HepG2 (cell line): ENCODE measurements around the gene KATNAL2. TPM values are rescaled to one million over a fixed set of nuclear protein-coding genes. Genes with fewer than 3 reads are reported as not detected.

Source experiments
- ATAC-seq: fragments of 200-7000 bp; cut with Tn5 transposase; 3 replicates; pipeline ENCODE4 v1.9.1; 2020; ENCODE audit warnings: mild to moderate bottlenecking, moderate library complexity
- BruUV-seq: library from RNA; stranded (reverse); fragments of 400-500 nt; replicated peaks from 2 replicates; lab custom pipeline; 2021; lab: Mats Ljungman, UMichigan
- CTCF ChIA-PET: fragments of 300-600 bp; formaldehyde crosslinking; extraction: SDS; loops from one replicate; lab custom pipeline; 2021; ENCODE audit warnings: low total read pairs, inconsistent platforms, low intra/inter-chr PET ratio; lab: Yijun Ruan, JAX
- POLR2A ChIA-PET: fragments of 350-600 bp; sonication (Branson Sonifier 250); formaldehyde crosslinking; loops from one replicate; lab custom pipeline; 2020; ENCODE audit warnings: antibody characterized with exemption, inconsistent platforms; lab: Yijun Ruan, JAX
- DNase-seq: peaks from one replicate; pipeline ENCODE4 v3.0.0-alpha.2; 2015; ENCODE audit warnings: low spot score
- FAIRE-seq: peaks from 3 replicates; lab custom pipeline; 2011; peaks lifted over from hg19 to GRCh38; lab: Jason Lieb, UNC
- H2AFZ ChIP-seq: one replicate; pipeline ENCODE4 v1.6.1; 2011; ENCODE audit warnings: low read length, inconsistent platforms
- H3K27ac ChIP-seq: fragments of 300-600 bp; 3 replicates; pipeline ENCODE4 v1.8.0; 2011; ENCODE audit warnings: mixed run types, mild to moderate bottlenecking, mixed read lengths, low read length, inconsistent platforms; ENCODE audit not compliant: insufficient read depth; ENCODE audit errors: extremely low read length
- H3K27me3 ChIP-seq, 2 experiments: fragments of 200-600 bp in 1 of 2; 2 replicates in 1 of 2; 3 replicates in 1 of 2; pipeline versions ENCODE4 v1.6.0 to v1.8.0; 2011; ENCODE audit warnings: low read length in 2 of 2, mild to moderate bottlenecking in 2 of 2, moderate library complexity in 2 of 2, inconsistent platforms in 1 of 2; ENCODE audit not compliant: insufficient read depth in 2 of 2, control insufficient read depth in 1 of 2
- H3K36me3 ChIP-seq, 2 experiments: fragments of 200-600 bp in 1 of 2; replicated peaks in 1 of 2; 2 replicates in 1 of 2; 3 replicates in 1 of 2; pipeline versions ENCODE4 v1.5.1 to v1.8.0; 2011; ENCODE audit warnings: low read length in 2 of 2, inconsistent platforms in 1 of 2; ENCODE audit not compliant: insufficient read depth in 2 of 2, control insufficient read depth in 1 of 2
- H3K4me1 ChIP-seq: 2 replicates; pipeline ENCODE4 v1.5.1; 2012; ENCODE audit warnings: low read length, inconsistent platforms; ENCODE audit not compliant: insufficient read depth
- H3K4me2 ChIP-seq: 2 replicates; pipeline ENCODE4 v1.6.0; 2011; ENCODE audit warnings: low read depth, low read length, inconsistent platforms
- H3K4me3 ChIP-seq, 3 experiments: fragments of 200-600 bp in 1 of 3; sonication (generic), shearing (Covaris generic) in 1 of 3; replicated peaks in 1 of 3; 2 replicates each; pipeline ENCODE4 v1.5.1; 2011 to 2016; ENCODE audit warnings: low read length in 3 of 3, inconsistent platforms in 2 of 3, low read depth in 2 of 3, mild to moderate bottlenecking in 2 of 3, control low read depth in 1 of 3, mixed read lengths in 1 of 3; ENCODE audit not compliant: insufficient read depth in 1 of 3
- H3K79me2 ChIP-seq: one replicate; pipeline ENCODE4 v1.6.1; 2011; ENCODE audit warnings: low read length, inconsistent platforms; ENCODE audit not compliant: insufficient read depth
- H3K9ac ChIP-seq: 2 replicates; pipeline ENCODE4 v1.6.0; 2011; ENCODE audit warnings: mild to moderate bottlenecking, low read depth, low read length, inconsistent platforms; ENCODE audit not compliant: insufficient read depth
- H3K9me3 ChIP-seq: 2 replicates; pipeline ENCODE4 v1.5.1; 2012; ENCODE audit warnings: mild to moderate bottlenecking, low read length
- H4K20me1 ChIP-seq: 2 replicates; pipeline ENCODE4 v1.6.0; 2011; ENCODE audit warnings: inconsistent platforms, mild to moderate bottlenecking, low read length, moderate library complexity; ENCODE audit not compliant: insufficient read depth
- HNRNPLL ChIP-seq: fragments of 200-400 bp; formaldehyde crosslinking; IDR thresholded peaks from 2 replicates; pipeline ENCODE4 v1.6.1; 2017; ENCODE audit warnings: mild to moderate bottlenecking, low read depth, low read length; ENCODE audit not compliant: poor library complexity, severe bottlenecking
- MEIS2 ChIP-seq: sonication (generic); formaldehyde crosslinking; IDR thresholded peaks from 2 replicates; pipeline ENCODE4 v1.9.0; 2021; ENCODE audit warnings: mild to moderate bottlenecking, missing genetic modification reagents
- POLR2A ChIP-seq, 2 experiments: IDR thresholded peaks; 2 replicates each; pipeline ENCODE4 v1.6.1; 2011; ENCODE audit warnings: low read depth in 2 of 2, low read length in 2 of 2, mild to moderate bottlenecking in 1 of 2, moderate library complexity in 1 of 2; ENCODE audit not compliant: insufficient read depth in 1 of 2
- PRPF4 ChIP-seq: fragments of 200-400 bp; formaldehyde crosslinking; IDR thresholded peaks from 2 replicates; pipeline ENCODE4 v1.6.1; 2016; ENCODE audit warnings: low read length, low read depth; ENCODE audit not compliant: poor library complexity, severe bottlenecking
- SALL2 ChIP-seq: sonication (generic); formaldehyde crosslinking; IDR thresholded peaks from 2 replicates; pipeline ENCODE4 v1.8.1; 2023; ENCODE audit warnings: mild to moderate bottlenecking, missing genetic modification reagents, inconsistent platforms
- SKI ChIP-seq: fragments of 450-650 bp; IDR thresholded peaks from one replicate; pipeline ENCODE4 v1.6.1; 2018; ENCODE audit warnings: mild to moderate bottlenecking; ENCODE audit not compliant: partially characterized antibody
- ZBTB40 ChIP-seq, 2 experiments: fragments of 450-650 bp in 1 of 2; sonication (generic) in 1 of 2; formaldehyde crosslinking in 1 of 2; IDR thresholded peaks; 2 replicates each; pipeline versions ENCODE4 v1.6.1 to v1.8.0; 2016 to 2022; ENCODE audit warnings: antibody characterized with exemption in 1 of 2, mild to moderate bottlenecking in 1 of 2, missing genetic modification reagents in 1 of 2
- ZNF326 ChIP-seq: sonication (generic); formaldehyde crosslinking; IDR thresholded peaks from 2 replicates; pipeline ENCODE4 v1.4.0; 2020; ENCODE audit warnings: missing genetic modification reagents, borderline replicate concordance
- ZNF546 ChIP-seq: sonication (generic); formaldehyde crosslinking; conservative IDR thresholded peaks from 2 replicates; pipeline ENCODE4 v1.8.1; 2023; ENCODE audit warnings: mild to moderate bottlenecking, missing genetic modification reagents
- ZNF562 ChIP-seq: sonication (generic); formaldehyde crosslinking; IDR thresholded peaks from 2 replicates; pipeline ENCODE4 v1.8.0; 2022; ENCODE audit warnings: missing genetic modification reagents, borderline replicate concordance
- ZNF672 ChIP-seq: sonication (generic); formaldehyde crosslinking; IDR thresholded peaks from 2 replicates; pipeline ENCODE4 v1.8.1; 2022; ENCODE audit warnings: missing genetic modification reagents
- ZNF761 ChIP-seq: sonication (generic); formaldehyde crosslinking; conservative IDR thresholded peaks from 2 replicates; pipeline ENCODE4 v1.4.0; 2020; ENCODE audit warnings: mild to moderate bottlenecking, missing genetic modification reagents
- WGBS: methylation state at CpG from one replicate; pipeline ENCODE4 v1.1.6; 2017; ENCODE audit warnings: low lambda C conversion rate; 5-methylcytosine and 5-hydroxymethylcytosine counted together
- in situ Hi-C: cut with HindIII; loops from 2 replicates; pipeline ENCODE4 v1.10.0; 2017; ENCODE audit warnings: low pct_unique_long_range_greater_than_20kb; ENCODE audit not compliant: extremely low pct_ligation_motif_present
- intact Hi-C: fragments of 100-400 bp; cut with micrococcal nuclease; formaldehyde crosslinking; loops from one replicate; pipeline ENCODE4 v1.10.0; 2022; ENCODE audit not compliant: unreplicated experiment
- polyA plus RNA-seq, 8 experiments: library from polyadenylated mRNA; depleted of rRNA in 3 of 8; stranded (reverse) in 7 of 8; unstranded in 1 of 8; fragments of >200 nt; fragmentation: Illumina TruSeq in 4 of 8; extraction: Trizol in 4 of 8; gene quantifications; 2 replicates each; pipeline versions ENCODE4 v1.2.1 to v1.2.3, GENCODE V29; 2011 to 2016; ENCODE audit warnings: low read depth in 4 of 8, missing spikeins in 1 of 8, mixed read lengths in 1 of 8; ENCODE audit not compliant: insufficient read depth in 1 of 8
- total RNA-seq, 5 experiments: library from RNA; depleted of rRNA; stranded (reverse); fragments of >200 nt; fragmentation: Illumina TruSeq; extraction: Trizol; gene quantifications; 2 replicates each; pipeline ENCODE4 v1.2.3, GENCODE V29; 2016; ENCODE audit warnings: low read depth in 1 of 5
- TF ChIP-seq, protein P1 (sequence below): IDR thresholded peaks from 2 replicates; pipeline ENCODE4 v1.6.1; 2016; ENCODE audit warnings: mild to moderate bottlenecking, missing biosample characterization, missing genetic modification reagents

Gene KATNAL2
- total and polyA plus RNA-seq, 2 of the 13 experiments (the other 11 are each of a cell fraction or from before 2014, with no cell fraction given) = not detected

DNA sequence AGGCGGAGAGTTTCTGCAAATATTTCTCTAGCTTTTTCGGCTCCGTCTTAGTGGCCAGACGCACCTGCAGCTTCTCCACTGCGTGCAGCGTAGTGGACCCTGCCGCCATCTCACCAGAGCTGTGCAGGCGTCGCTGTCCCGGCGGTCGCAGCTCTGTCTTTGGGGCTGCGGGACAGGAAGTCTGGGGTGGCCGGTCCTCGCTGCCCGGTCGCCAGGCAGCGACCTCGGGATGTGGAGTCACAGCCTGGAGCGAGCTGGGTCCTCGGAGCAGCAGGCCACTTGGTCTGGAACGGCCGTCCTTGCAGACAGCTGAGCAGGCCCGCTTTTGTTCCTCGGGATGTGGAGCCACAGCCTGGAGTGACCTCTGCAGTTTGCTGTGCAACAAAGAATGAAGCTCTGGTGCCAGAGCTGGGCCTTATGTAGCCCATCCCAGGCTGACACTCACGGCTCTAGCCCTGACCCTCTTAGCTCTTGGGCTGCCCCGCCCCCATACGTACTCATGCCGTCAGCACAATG, 117.8 kb downstream of the KATNAL2 start, which contains the start of gene ELOA2:
Gene ELOA2, minus strand, starts transcription at position 466 of the 516 bp plus-strand sequence. Its CDS starts 357 bp downstream, at position 109.
- Histone ChIP-seq H3K9me3 (no peaks in the 10 kb centered on the region), H3K27ac (no peak within 1 kb of the TSS), H3K27me3 (peaks cover 3 to 42% of the 10 kb centered on the region in 2 experiments), H3K9ac (no peak within 1 kb of the TSS), H3K4me2 (no peak within 1 kb of the TSS), H4K20me1 (no peaks in the 10 kb centered on the region), H3K79me2 (no peaks in the 10 kb centered on the region), H3K4me1 (no peaks in the 10 kb centered on the region), H2AFZ (no peak within 1 kb of the TSS), H3K36me3 (no peaks in the 10 kb centered on the region), H3K4me3 (no peak within 1 kb of the TSS)
- ChIA-PET CTCF (no interaction called here), POLR2A (no interaction called here)
- TF ChIP-seq PRPF4 = no peak
- no peak for TF ChIP-seq ZNF326 (CRISPR knock-in tag)
- no peak for TF ChIP-seq POLR2A (IDR thresholded peaks at IDR 0.05; ENCODE audit: insufficient read depth in 1 of 2, low read depth in 2 of 2, low read length in 2 of 2)
- TF ChIP-seq SKI = no peak
- TF ChIP-seq ZNF562 = no peak
- no peak for TF ChIP-seq ZNF761 (CRISPR knock-in tag)
- no peak for TF ChIP-seq ZNF672 (CRISPR knock-in tag)
- TF ChIP-seq SALL2 (CRISPR knock-in tag) = no peak
- TF ChIP-seq, protein P1, sequence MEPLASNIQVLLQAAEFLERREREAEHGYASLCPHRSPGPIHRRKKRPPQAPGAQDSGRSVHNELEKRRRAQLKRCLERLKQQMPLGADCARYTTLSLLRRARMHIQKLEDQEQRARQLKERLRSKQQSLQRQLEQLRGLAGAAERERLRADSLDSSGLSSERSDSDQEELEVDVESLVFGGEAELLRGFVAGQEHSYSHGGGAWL (CRISPR knock-in tag) = no peak
- no peak for TF ChIP-seq HNRNPLL
- TF ChIP-seq ZNF546 (CRISPR knock-in tag) = no peak
- TF ChIP-seq MEIS2 (CRISPR knock-in tag) = no peak
- no peak for TF ChIP-seq ZBTB40 (IDR thresholded peaks at IDR 0.05)
- no peak for TF ChIP-seq ZBTB40 (CRISPR knock-in tag; IDR thresholded peaks at IDR 0.05)
- intact Hi-C loops (no loop called here), in situ Hi-C loops (no loop called here)
- ATAC-seq (no peak), DNase-seq (no peak), FAIRE-seq (no peak)
- BruUV-seq = no TSS peak
- WGBS = 71% methylated on average over 21 of the region's 29 CpGs
